ENCODE measurements around the gene PCSK6. TPM values are rescaled to one million over a fixed set of nuclear protein-coding genes. Genes with fewer than 3 reads are reported as not detected.
"Not testable (repeated sequence)": the region's sequence is repeated elsewhere in the genome, so short reads cannot be mapped to it uniquely, and the experiment has no call there.

Gene PCSK6
- total and polyA plus RNA-seq, 5 experiments from 2014 or later = 0.04 to 6.7 (median 1.3) TPM

DNA sequence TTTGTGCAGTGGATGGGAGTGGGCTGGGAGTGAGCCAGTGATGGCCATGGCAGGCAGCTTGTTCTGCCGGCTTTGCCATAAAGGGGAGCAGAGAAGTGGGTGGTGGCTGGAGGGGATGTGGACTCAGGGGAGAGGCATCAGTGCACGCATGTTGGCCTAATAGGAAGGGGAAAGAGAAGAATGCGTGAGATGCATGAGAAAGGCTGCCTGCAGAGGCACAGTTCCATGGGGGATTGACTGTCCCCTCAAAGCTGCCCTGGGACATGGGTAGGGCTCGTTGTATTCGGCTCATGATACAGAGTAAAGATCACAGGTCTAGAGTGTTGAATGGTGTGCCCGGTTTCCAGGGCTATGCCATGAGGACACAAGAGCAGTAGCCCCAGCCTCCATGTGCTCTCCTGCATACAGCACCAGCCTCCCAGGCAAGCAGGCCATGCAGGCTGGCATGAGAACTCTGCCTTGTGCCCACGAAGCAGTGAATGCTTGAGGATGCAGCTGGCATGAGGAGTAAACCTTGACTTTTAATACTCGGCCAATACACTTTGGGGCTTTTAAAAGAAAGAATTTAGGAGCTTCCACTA is 126.4 kb downstream of the PCSK6 start:
- ATAC-seq (no peak), DNase-seq (no peak)
- Mint-ChIP-seq H3K36me3 (peaks cover 2 to 14% (median 5%) of the 10 kb centered on the region in 3 donors), H3K27ac (peak overlapping the region in 2 of 10 donors; percentile 15 to 29), H3K4me3 (no peak overlapping the region), H3K9me3 (peaks cover 0 to 20% (median 3%) of the 10 kb centered on the region in 9 donors), H3K4me1 (peaks cover 1 to 23% (median 3%) of the 10 kb centered on the region in 4 donors), H3K27me3 (peaks cover 2 to 19% (median 11%) of the 10 kb centered on the region in 5 donors)
- POLR2A ChIA-PET = no interaction called here

DNA sequence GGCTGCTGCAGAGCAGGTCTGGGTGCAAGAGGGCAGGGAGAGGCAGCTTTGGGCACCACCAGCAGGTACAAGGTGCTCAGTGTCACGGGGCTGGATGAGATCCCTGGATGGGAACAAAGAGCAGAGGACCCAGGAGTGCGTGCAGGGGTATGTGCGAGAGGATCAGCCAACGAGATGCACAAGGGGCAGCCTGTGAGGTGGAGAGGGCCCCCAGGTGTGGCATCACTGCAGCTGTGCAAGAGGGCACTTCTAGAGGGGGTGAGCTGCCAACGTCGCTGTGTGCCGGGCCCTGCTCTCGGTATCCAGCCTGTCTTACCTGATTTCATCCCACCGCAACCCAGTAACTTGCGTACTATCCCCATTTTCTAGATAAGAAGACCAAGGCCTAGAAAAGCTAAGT is 127.1 kb downstream of the PCSK6 start:
- Mint-ChIP-seq H3K4me3 (no peak overlapping the region), H3K9me3 (peaks cover 0 to 20% (median 3%) of the 10 kb centered on the region in 9 donors), H3K4me1 (peaks cover 1 to 24% (median 3%) of the 10 kb centered on the region in 4 donors), H3K27ac (no peak overlapping the region), H3K36me3 (peaks cover 2 to 14% (median 5%) of the 10 kb centered on the region in 3 donors), H3K27me3 (peaks cover 2 to 19% (median 11%) of the 10 kb centered on the region in 5 donors)
- POLR2A ChIA-PET = interaction anchor here (0.6 kb wide), 1 partner anchor 35 kb away, joined by 3 read pairs; no protein-coding TSS in a partner anchor
- DNase-seq = no peak
- ATAC-seq = no peak

DNA sequence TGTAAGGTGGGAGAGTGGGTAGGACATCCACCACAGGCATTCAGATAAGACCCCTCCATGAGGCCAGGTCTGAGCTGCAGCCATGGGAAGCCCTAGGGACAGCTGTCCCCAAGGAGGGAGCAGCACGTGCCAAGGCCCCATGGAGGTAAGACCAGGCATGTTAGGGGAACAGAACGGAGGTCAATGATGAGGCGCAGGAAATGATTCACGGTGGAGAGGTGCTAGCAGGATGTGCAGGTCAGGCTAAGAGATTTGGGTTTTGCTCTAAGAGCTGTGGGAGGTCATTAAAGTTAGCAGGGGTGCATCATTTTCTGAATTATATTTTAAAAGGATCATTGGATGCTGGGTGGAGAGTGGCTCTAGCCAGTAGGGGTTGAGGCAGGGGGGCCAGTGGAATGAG is 128.1 kb downstream of the PCSK6 start:
- no peak for DNase-seq
- Mint-ChIP-seq H3K36me3 (peaks cover 2 to 14% (median 5%) of the 10 kb centered on the region in 3 donors), H3K9me3 (peaks cover 0 to 20% (median 3%) of the 10 kb centered on the region in 9 donors), H3K27me3 (peaks cover 2 to 19% (median 11%) of the 10 kb centered on the region in 5 donors), H3K27ac (peak overlapping the region in 2 of 10 donors; percentile 38 to 43), H3K4me3 (no peak overlapping the region), H3K4me1 (peaks cover 1 to 24% (median 3%) of the 10 kb centered on the region in 4 donors)
- POLR2A ChIA-PET = no interaction called here
- ATAC-seq = no peak

DNA sequence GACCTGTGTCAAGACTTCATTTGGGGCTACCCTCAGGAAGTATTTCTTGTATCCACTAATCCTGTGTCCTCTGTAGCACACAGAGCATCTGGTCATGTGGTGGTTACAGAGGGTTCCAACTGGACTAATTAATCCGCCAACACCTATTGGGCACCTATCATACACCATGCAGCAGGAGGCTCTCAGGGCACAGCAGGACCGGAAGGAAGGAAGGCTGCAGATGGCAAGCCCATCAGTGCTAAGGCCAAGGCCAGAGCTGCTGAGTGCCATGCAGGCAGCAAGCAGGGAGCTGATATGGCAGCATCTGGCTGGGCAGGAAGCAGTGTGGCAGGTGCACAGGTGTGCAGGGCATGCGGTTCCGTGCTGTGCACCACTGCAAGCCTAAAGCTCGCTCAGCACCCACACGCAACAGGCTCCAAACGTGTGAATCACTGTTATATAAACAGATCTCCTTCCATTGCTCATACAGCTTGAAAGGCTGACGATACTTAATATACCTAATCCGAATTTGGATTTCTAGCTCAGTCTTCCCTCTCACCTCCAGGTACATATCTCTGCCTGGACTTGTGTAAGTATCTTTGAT is 130.1 kb downstream of the PCSK6 start:
- H3K36me3 Mint-ChIP-seq = peaks cover 0 to 2% (median 2%) of the 10 kb centered on the region in 3 donors
- no peak for DNase-seq
- no peak overlapping the region for H3K4me3 Mint-ChIP-seq
- H3K4me1 Mint-ChIP-seq = peaks cover 1 to 24% (median 3%) of the 10 kb centered on the region in 4 donors
- peaks cover 0 to 11% (median under 1%) of the 10 kb centered on the region in 9 donors for H3K9me3 Mint-ChIP-seq
- no peak for ATAC-seq
- peaks cover 0 to 19% (median 6%) of the 10 kb centered on the region in 5 donors for H3K27me3 Mint-ChIP-seq
- POLR2A ChIA-PET = no interaction called here
- H3K27ac Mint-ChIP-seq = peak overlapping the region in 1 of 10 donors; percentile 73

DNA sequence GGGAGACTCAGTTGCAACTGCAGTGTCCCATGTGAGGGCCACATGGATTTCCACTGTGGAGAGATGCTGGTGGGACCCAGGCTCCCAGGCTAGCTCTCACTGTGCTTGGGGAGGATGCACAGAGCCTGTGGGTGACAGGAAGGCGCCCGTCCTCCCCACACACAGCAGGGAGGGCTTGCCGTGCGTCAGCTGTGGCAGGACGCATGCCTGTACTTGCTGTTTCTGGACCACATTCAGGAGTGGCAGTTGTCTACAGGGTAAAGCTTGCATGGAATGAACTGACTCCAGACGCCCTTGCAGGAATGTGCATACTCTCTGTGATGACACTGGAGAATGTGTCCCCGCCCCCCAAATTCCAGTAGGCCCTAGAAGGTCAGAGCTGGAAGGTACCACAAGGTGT is 130.6 kb downstream of the PCSK6 start:
- no peak for ATAC-seq
- POLR2A ChIA-PET = no interaction called here
- H3K36me3 Mint-ChIP-seq = peaks cover 0 to 2% (median 0%) of the 10 kb centered on the region in 3 donors

DNA sequence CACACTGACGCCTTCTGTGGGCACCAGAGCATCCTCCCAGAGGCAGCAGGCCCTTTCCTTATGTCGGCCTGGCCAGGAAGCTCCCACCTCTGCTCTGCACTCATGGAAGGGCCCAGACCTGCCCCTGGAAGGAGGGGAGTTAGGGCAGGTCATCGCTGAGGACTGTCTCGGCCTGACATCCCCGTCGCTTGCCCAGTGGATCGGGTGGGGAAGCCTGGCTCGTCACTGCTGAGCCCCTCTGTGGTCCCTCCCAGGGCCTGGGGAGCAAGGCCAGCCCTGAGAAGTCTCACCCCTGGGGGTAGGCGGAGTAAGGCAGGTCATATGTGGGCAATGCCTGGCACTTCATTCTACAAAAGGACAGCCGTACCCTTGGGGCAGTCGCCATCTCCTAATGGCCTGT is 131.6 kb downstream of the PCSK6 start:
- ATAC-seq = no peak
- Mint-ChIP-seq H3K27me3 (peaks cover 0 to 22% (median 7%) of the 10 kb centered on the region in 5 donors), H3K27ac (no peak overlapping the region)

More for the DNA sequence above, 130.6 kb downstream of the PCSK6 start:
- no peak for DNase-seq
- H3K9me3 Mint-ChIP-seq = peaks cover 0 to 6% (median 0%) of the 10 kb centered on the region in 9 donors
- no peak overlapping the region for H3K4me3 Mint-ChIP-seq
- no peak overlapping the region for H3K27ac Mint-ChIP-seq
- peaks cover 0 to 23% (median 7%) of the 10 kb centered on the region in 5 donors for H3K27me3 Mint-ChIP-seq
- peaks cover 1 to 24% (median 3%) of the 10 kb centered on the region in 4 donors for H3K4me1 Mint-ChIP-seq

DNA sequence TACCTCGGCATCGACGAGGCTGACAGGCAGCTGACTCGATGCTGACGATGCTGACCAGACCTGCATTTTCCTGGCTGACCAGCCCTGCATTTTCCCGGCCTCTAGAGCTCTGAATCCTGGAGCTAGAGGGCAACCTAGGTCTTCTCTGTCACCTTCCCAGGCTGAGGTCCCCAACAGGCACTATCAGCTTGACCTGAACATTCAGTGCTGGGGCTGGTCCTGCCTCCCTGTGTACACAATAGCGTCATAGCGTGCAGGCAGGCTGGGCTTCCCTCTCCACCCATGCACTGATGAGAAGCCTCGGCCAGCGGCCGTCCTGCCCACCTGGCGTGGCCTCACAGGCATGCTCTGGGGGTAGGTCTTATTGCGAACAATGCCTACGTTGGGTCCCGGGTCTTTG is 132.2 kb downstream of the PCSK6 start:
- ATAC-seq (no peak), DNase-seq (no peak)
- Mint-ChIP-seq H3K4me1 (peaks cover 1 to 21% (median 3%) of the 10 kb centered on the region in 4 donors), H3K27me3 (peaks cover 0 to 18% (median 5%) of the 10 kb centered on the region in 5 donors), H3K27ac (no peak overlapping the region), H3K9me3 (no peaks in the 10 kb centered on the region), H3K36me3 (peaks cover 0 to 2% (median 0%) of the 10 kb centered on the region in 3 donors), H3K4me3 (no peak overlapping the region)
- POLR2A ChIA-PET = no interaction called here

More for the DNA sequence above, 131.6 kb downstream of the PCSK6 start:
- Mint-ChIP-seq H3K36me3 (peaks cover 0 to 2% (median 0%) of the 10 kb centered on the region in 3 donors), H3K4me3 (no peak overlapping the region), H3K9me3 (peaks cover 0 to 3% (median 0%) of the 10 kb centered on the region in 9 donors), H3K4me1 (peaks cover 1 to 23% (median 3%) of the 10 kb centered on the region in 4 donors)
- no peak for DNase-seq
- POLR2A ChIA-PET = no interaction called here

DNA sequence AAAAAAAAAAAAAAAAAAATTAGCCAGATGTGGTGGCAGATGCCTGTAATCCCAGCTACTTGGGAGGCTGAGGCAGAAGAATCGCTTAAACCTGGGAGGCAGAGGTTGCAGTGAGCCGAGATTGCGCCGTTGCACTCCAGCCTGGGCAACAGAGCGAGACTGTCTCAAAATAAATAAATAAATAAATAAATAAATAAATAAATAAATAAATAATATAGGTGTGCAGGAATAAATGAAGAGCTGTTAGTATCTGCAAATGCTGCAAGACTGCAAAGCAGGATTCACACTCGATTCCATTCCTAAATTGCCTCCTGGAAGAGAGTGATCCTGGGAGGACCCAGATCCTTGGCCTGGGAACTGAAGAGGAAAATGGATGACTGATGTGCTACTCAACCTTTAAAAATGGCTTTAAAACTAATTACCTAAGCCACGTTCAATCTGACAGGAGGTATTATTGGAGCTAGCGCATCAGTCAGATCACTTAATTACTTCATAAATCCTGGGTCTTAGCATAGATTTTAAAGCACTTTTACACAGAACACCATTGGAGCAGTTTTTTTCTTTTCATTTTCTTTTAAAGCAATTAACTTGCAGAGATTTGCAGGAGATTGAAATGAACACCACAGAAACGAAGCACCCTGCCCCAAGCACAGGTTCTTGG is 132.9 kb downstream of the PCSK6 start:
- H3K4me3 Mint-ChIP-seq, H3K36me3 Mint-ChIP-seq, DNase-seq, ATAC-seq, H3K27ac Mint-ChIP-seq, H3K9me3 Mint-ChIP-seq, POLR2A ChIA-PET: not testable (repeated sequence)
- peaks cover 1 to 20% (median 3%) of the 10 kb centered on the region in 4 donors for H3K4me1 Mint-ChIP-seq
- peaks cover 0 to 15% (median 2%) of the 10 kb centered on the region in 5 donors for H3K27me3 Mint-ChIP-seq

DNA sequence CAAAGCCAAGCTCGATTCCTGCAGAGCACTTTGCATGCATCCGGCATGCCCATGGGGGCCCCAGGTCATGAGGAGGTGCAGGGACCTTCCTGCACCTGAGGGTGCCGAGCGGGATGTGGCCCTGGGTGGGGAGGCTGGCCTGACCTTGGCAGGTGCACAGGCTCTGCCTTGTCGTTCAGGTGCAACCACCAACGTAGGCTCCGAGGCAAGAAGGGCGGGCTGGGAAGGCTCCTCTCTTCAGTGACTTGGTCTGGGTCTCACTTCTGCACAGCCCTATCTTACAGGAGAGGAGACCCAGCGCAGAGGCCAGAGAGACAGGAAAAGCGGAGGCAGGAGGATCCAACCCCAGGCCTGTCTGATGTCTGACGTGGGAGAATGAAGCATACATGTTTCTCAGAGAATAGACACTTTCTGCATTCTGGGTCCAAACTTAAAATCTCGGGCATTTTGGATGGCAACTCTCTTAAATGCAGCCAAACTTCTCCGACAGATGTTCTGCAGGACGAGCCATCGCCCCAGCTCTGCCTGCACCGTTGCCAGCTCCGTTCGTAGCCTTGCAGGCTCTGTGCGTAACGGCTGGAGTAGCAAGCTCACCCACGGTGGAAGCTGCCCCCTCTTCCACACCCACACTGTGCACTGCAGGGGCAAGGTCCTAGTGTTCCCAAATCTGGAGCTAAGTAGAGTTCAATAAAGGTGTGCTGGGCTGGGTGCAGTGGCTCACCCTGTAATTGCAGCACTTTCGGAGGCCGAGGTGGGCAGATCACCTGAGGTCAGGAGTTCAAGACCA is 133.6 kb downstream of the PCSK6 start:
- peaks cover 0 to 8% (median 4%) of the 10 kb centered on the region in 5 donors for H3K27me3 Mint-ChIP-seq
- no peak for DNase-seq
- H3K36me3 Mint-ChIP-seq = no peaks in the 10 kb centered on the region
- POLR2A ChIA-PET = no interaction called here
- peaks cover 0 to 13% (median under 1%) of the 10 kb centered on the region in 4 donors for H3K4me1 Mint-ChIP-seq
- no peaks in the 10 kb centered on the region for H3K9me3 Mint-ChIP-seq
- ATAC-seq = no peak
- no peak overlapping the region for H3K4me3 Mint-ChIP-seq
- no peak overlapping the region for H3K27ac Mint-ChIP-seq

DNA sequence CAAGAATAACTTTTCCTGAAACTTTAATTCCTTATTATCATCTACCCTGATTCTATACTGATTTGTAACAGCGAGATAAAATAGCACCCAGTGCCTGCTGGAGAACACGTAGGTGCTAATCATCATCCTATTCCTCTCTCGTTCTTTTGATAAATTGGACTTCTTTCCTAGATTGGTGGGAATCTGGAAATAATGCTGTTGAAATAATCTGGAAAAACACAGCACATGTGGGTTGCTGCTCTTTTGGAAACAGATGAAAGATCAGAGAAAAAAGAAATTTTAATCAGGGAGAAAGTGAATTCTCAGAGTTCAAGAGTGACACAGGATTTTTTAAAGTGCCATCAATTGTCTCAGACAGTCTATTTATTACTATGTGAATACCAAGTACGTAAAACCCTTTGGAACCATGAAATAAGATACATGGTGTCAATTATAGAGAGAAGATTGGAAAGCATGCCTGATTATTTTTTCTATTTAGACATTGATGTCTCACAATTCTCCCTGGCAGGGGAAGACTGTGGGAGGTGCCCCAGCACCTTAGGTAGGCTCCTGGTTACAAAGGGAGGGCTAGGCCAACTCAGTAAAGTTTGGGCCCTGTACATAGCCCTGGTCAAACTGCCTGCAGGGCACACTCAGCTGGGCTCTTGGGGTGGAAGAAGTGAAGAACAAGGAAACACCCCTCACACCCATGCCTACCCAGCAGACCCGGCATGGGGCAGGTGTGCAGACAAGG is 134.4 kb downstream of the PCSK6 start:
- POLR2A ChIA-PET = no interaction called here
- DNase-seq (no peak), ATAC-seq (no peak)
- Mint-ChIP-seq H3K27me3 (peaks cover 0 to 8% (median 4%) of the 10 kb centered on the region in 5 donors), H3K27ac (no peak overlapping the region), H3K4me3 (no peak overlapping the region), H3K36me3 (no peaks in the 10 kb centered on the region), H3K9me3 (no peaks in the 10 kb centered on the region), H3K4me1 (peaks cover 0 to 9% (median 0%) of the 10 kb centered on the region in 4 donors)

DNA sequence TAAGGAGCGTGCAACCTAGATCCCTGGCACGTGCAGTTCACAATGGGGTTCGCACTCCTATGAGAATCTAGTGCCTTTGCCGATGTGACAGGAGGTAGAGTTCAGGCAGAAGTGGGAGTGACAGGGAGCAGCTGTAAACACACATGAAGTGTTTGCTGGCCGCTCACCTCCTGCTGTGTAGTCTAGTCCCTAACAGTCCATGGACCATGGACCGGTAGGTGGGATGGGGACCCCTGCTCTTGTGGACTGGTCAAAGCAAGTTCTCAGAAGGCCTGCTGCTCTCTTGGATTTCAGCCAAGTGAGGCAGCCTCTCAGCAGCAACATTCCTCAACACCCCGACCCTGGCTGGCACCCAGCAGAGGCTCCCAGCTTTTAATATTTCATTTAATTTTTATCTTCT is 136.3 kb downstream of the PCSK6 start:
- H3K27me3 Mint-ChIP-seq = peaks cover 0 to 8% (median 5%) of the 10 kb centered on the region in 5 donors

DNA sequence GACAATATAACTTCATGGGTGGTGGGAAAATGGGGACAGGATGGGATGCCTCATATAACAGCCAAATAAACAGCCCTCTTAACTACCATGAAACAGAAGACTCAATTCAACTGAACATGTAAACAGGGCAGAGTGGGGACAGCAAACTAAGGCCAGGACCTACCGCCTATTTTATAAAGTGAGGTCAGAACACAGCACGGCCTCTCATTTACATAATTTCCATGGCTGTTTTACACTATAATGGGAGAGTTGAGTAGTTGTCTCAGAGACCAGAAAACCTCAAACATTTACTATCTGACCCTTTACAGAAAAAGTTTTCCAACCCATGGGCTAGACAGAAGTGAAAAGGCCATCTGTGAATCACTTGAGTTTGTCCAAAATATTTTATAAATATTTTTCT is 137.8 kb downstream of the PCSK6 start:
- Mint-ChIP-seq H3K4me1 (no peaks in the 10 kb centered on the region), H3K27ac (no peak overlapping the region), H3K9me3 (no peaks in the 10 kb centered on the region), H3K36me3 (no peaks in the 10 kb centered on the region), H3K27me3 (peaks cover 2 to 14% (median 9%) of the 10 kb centered on the region in 5 donors), H3K4me3 (no peak overlapping the region)
- POLR2A ChIA-PET = no interaction called here
- ATAC-seq (no peak), DNase-seq (no peak)

More for the DNA sequence above, 136.3 kb downstream of the PCSK6 start:
- POLR2A ChIA-PET = no interaction called here
- no peak overlapping the region for H3K4me3 Mint-ChIP-seq
- H3K4me1 Mint-ChIP-seq = peaks cover 0 to 2% (median 0%) of the 10 kb centered on the region in 4 donors
- DNase-seq (no peak), ATAC-seq (no peak)
- no peaks in the 10 kb centered on the region for H3K36me3 Mint-ChIP-seq
- no peak overlapping the region for H3K27ac Mint-ChIP-seq
- H3K9me3 Mint-ChIP-seq = no peaks in the 10 kb centered on the region

Measured in naive thymus-derived CD8-positive, alpha-beta T cell (primary cell).